NT2/D1 (cell line): ENCODE data around the gene CYSTM1.

Source experiments
- YY1 ChIP-seq: IDR thresholded peaks from 2 replicates; pipeline ENCODE4 v1.6.1; 2011; ENCODE audit not compliant: insufficient read length, insufficient read depth
- ZNF274 ChIP-seq: IDR thresholded peaks from 2 replicates; pipeline ENCODE4 v1.6.1; 2011; ENCODE audit warnings: mild to moderate bottlenecking, low read depth, low read length

- TF ChIP-seq ZNF274 = no peak
- TF ChIP-seq YY1 = no peak
Measured at GRCh38 chr5:140207250-140207964, 32.4 kb downstream of the CYSTM1 start.
